ENCODE data around the gene RTN4R. TPM values are rescaled to one million over a fixed set of nuclear protein-coding genes. Genes with fewer than 3 reads are reported as not detected.
"Not testable (repeated sequence)": the region's sequence is repeated elsewhere in the genome, so short reads cannot be mapped to it uniquely, and the experiment has no call there.

RTN4R gene
- total RNA-seq, 6 donors from 2014 or later: 2.6 to 13.0 (median 9.0) TPM

DNA sequence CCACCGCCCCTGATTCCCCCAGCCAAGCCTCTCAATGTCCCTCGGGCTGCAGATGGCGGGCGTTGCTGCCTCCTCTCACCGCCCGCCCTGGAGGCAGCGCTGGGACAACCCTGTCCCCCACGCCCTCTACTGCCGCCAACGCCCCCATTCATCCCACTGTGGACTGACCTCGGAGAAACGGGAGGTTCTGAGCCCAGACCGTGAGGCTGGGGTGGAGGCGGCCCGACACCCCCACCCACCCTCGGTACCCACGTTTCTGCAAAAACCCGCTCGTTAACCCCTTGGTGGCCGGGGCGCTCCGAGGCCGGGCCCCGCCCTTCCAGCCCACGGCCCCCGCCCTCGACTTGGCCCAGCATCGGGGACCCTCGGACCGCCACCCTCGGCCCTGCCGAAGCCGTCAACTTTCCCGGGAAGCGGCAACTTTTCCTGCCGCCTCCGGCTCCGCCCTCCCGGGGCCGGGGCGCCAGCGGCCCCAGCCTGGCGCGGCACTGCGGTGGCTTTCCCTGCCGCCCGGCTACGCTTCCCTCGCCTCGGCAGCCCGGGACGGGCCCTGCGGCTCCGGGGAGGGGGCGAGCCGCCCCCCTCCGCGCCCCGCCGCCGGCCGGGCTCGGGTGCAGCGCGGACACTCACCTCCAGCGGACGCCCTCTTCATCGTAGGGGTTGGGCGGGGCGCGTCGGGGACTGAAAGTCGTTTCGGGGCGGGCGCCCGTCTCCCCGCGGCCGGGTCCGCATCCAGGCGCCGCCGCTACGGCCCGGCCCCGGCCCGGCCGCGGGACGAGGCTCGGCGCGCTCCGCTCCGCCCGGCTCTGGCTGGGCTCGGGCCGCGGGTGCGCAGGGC lies 458 bp downstream of the RTN4R start:
- peak overlapping the region in 1 of 4 donors; percentile 73 for H3K27ac ChIP-seq
- TF ChIP-seq EP300 (IDR thresholded peaks at IDR 0.05) (no peak), POLR2A (IDR thresholded peaks at IDR 0.05) (no peak)
- 0 to 2% methylated on average over 1 to 13 of the region's 101 CpGs for WGBS, 2 donors

DNA sequence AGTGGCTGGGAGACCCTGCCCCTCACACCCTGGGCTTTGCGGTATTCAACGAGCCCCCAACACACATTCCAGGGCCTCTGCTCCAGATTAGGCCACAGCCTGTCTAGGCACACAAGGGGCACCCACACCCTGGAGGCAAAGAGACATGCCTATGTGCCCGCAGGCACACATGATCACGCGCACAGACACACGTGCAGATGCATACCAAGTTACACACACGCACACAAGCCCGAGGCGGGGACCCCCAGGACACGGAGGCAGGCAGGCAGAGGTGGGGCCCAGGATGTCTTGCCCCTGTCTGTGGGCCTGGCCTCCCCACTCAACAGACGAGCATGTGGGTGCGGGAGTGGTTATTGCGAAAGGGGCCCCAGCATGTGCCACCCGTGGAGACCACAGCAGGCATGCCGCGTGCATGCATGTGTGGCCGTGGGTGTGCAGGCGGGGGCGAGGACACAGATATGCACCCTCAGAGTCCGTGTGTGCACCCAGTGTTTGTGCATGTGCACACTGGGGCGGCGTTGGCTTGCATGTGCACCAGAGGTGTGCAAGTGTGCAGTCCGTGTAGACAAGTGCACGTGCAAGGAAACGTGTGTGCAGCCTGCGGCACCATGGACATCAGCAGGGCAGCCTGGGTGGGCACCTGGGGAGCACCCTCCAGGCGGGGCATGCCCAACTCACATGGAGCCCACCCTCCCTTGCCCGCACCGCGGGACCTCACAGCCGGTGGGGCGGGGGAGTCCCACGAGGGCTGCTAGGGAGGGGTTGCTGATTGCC lies 1.3 kb downstream of the RTN4R start:
- peak in 1 of 2 donors; percentile 76 for DNase-seq
- not testable (repeated sequence) for ATAC-seq (ENCODE audit: low FRiP score in 2 of 2); H3K27me3 ChIP-seq; H3K9me3 ChIP-seq; H3K36me3 ChIP-seq; H3K27ac ChIP-seq
- Histone ChIP-seq H3K4me3 (peak overlapping the region in 3 of 4 donors; percentile 60 to 66 (median 60)), H3K4me1 (peaks cover 13 to 20% (median 14%) of the 10 kb centered on the region in 4 donors)
- 53 to 57% methylated on average over 13 to 30 of the region's 33 CpGs for WGBS, 2 donors

More for the DNA sequence above, 458 bp downstream of the RTN4R start:
- H3K4me1 ChIP-seq: peaks cover 13 to 20% (median 14%) of the 10 kb centered on the region in 4 donors
- no peaks in the 10 kb centered on the region for H3K27me3 ChIP-seq
- no peaks in the 10 kb centered on the region for H3K9me3 ChIP-seq
- DNase-seq (peak in 1 of 2 donors; percentile 82), ATAC-seq (ENCODE audit: low FRiP score in 2 of 2) (no peak)
- H3K36me3 ChIP-seq: no peaks in the 10 kb centered on the region
- peak overlapping the region; percentile 6 to 66 (median 60) for H3K4me3 ChIP-seq

DNA sequence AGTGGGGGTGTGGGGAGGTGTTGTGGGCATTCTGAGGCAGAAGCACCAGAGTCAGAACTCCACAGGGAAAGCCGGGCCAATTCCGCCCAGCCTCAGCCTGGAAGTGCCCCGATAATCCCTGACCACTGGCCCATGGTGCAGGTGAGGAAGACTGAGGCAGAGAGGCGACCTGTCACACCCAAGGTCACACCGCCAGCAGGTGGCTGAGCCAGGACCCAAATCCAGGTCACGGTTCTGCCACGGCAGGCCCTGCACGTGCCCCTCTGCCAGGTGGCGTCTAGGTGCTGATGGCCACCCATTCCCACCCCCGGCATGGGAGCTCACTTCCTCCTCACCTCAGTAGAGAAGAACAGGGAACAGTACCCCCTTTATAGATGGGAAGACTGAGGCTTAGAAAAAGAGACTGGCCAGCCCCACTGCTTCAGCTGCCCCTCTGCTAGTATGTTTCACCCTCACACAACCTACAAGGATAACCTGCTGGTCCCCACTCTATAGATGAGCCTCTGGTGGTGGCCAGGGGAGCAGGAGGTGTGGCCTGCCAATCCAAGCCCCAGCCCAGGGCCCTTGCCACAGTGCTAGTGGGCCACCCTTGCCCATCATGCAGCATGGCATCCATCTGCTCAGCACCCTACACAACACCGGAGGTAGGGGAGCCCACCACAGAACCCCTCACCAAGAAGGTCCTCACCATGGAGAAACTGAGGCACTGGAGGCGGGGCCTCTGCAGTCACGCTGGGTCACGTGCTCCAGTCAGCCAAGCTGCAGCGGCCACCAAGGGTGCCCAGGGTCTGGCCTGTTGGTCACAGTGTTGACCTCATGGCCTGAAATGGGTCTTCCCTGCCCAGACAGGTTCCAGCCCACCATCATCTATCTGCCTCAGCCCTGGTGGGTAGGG lies 2.1 kb downstream of the RTN4R start:
- not testable (repeated sequence) for H3K27me3 ChIP-seq; H3K36me3 ChIP-seq; ATAC-seq (ENCODE audit: low FRiP score in 2 of 2); H3K4me3 ChIP-seq; H3K9me3 ChIP-seq; H3K27ac ChIP-seq
- DNase-seq: peak in 1 of 2 donors; percentile 60
- peaks cover 13 to 20% (median 14%) of the 10 kb centered on the region in 4 donors for H3K4me1 ChIP-seq
- 92% methylated on average over 9 of the region's 15 CpGs; no CpG with 5 or more reads in 1 of the 2 donors for WGBS, 2 donors

DNA sequence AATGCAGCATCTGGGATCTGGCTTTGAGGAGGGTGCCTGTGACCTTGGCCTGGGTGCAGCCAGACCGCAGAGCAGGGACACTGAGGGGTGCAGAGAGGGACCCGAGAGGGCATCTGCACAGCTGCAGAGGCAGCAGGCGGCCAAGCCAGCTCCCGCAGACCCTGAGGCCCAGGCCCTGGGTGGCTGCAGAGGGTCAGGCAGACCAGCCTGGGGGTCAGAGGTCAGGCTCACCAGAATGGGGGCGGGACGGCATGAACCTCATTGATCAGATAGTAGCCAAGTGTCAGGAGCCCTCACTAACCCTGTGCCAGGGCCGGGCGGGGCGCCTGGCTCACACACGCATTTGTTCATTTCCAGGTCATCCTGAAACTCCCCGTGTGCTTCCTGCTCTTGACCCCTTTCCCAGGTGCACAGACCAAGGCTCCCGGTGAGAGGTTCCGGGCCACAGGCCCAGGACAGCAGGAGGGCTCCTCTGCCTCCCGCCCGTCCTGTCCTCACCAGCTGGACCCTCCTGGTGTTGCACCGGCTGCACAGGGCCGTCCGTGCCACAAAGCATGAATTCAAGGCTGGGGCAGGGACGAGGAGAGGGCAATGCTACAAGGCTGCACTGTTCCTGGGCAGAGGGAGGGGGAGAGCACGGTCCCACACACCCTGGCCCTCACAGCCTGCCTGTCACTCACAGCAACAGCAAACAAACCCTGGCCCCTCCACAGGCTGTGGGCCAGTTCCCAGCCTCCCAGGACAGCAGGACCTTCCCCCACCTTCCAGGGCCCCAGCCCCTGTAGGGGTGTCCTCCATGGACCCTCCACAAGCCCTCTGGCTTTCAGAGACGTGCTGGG lies 3.3 kb downstream of the RTN4R start:
- WGBS, 2 donors: 72 to 74% methylated on average over 5 to 21 of the region's 21 CpGs
- peak in 1 of 2 donors; percentile 78 for DNase-seq

DNA sequence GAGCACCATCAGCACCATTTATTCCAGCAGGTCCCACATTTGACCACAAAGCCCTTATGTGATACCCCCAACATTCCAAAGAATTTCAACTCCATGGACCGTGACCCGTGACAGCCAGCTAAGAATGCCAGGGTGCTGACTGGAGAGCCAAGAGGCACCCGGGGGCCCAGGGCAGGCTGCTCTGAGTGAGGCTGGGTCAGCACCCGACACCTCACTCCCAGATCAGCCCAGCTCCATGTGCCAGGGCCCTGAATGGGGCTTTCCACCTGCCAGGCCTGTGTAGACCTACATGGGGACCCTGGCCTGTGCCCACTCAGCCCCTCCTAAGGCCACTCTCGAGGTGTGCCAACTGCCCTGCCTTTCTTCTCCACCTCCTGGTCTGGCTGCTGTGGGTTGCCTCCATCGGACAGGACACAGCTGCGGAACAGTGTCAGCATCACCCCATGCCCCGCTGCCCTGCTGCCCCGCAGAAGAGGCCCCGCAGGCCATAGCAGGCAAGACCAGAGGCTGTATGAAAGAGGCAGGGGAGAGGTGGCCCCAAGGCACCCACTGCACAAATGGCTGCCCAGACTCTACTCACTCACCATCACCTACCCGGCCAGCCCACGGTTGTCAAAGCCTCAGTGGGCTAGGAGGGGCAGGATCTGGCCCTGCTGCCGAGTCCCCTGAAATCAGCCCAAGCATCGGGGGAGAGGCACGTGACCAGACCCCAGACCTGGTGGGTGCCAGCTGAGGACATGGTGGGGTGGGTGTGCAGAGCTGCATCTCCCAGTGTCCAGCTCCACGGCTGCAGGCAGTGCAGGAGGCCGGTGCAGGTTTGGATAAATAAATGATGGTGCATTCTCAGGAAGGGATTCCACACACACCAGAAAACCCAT lies 4.5 kb downstream of the RTN4R start:
- not testable (repeated sequence) for H3K4me3 ChIP-seq; H3K36me3 ChIP-seq; H3K9me3 ChIP-seq; ATAC-seq (ENCODE audit: low FRiP score in 2 of 2); H3K27me3 ChIP-seq; H3K27ac ChIP-seq
- WGBS, 2 donors: 92 to 98% methylated on average over 4 to 17 of the region's 17 CpGs
- peaks cover 12 to 20% (median 13%) of the 10 kb centered on the region in 4 donors for H3K4me1 ChIP-seq
- peak in 1 of 2 donors; percentile 65 for DNase-seq

More for the DNA sequence above, 3.3 kb downstream of the RTN4R start:
- Histone ChIP-seq H3K4me3 (no peak overlapping the region), H3K4me1 (peaks cover 13 to 20% (median 14%) of the 10 kb centered on the region in 4 donors), H3K36me3 (no peaks in the 10 kb centered on the region), H3K27ac (no peak overlapping the region), H3K9me3 (no peaks in the 10 kb centered on the region), H3K27me3 (no peaks in the 10 kb centered on the region)
- TF ChIP-seq EP300 (IDR thresholded peaks at IDR 0.05) (no peak), POLR2AphosphoS5 (IDR thresholded peaks at IDR 0.05) (no peak), POLR2A (IDR thresholded peaks at IDR 0.05) (no peak)
- TF ChIP-seq, protein P1, sequence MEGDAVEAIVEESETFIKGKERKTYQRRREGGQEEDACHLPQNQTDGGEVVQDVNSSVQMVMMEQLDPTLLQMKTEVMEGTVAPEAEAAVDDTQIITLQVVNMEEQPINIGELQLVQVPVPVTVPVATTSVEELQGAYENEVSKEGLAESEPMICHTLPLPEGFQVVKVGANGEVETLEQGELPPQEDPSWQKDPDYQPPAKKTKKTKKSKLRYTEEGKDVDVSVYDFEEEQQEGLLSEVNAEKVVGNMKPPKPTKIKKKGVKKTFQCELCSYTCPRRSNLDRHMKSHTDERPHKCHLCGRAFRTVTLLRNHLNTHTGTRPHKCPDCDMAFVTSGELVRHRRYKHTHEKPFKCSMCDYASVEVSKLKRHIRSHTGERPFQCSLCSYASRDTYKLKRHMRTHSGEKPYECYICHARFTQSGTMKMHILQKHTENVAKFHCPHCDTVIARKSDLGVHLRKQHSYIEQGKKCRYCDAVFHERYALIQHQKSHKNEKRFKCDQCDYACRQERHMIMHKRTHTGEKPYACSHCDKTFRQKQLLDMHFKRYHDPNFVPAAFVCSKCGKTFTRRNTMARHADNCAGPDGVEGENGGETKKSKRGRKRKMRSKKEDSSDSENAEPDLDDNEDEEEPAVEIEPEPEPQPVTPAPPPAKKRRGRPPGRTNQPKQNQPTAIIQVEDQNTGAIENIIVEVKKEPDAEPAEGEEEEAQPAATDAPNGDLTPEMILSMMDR (IDR thresholded peaks at IDR 0.05): no peak
- ATAC-seq (ENCODE audit: low FRiP score in 2 of 2): no peak

All from upper lobe of left lung (tissue), 6 donors.